Measurements from ENCODE around the gene RCBTB1. TPM values are rescaled to one million over a fixed set of nuclear protein-coding genes. Genes with fewer than 3 reads are reported as not detected.

The RCBTB1 gene
- total and polyA plus RNA-seq, 10 of the 15 experiments (the other 5 are each of a cell fraction or from before 2014, with no cell fraction given) = 5.1 to 13.5 (median 11.2) TPM

GRCh38 chr13:49616676-49617065 lies 31.3 kb upstream of the RCBTB1 start:
- H3K9ac ChIP-seq (ENCODE audit: control insufficient read depth, insufficient read depth, low read length) = no peak overlapping the region
- ATAC-seq (no peak), FAIRE-seq (no peak), DNase-seq (ENCODE audit: low read depth, low spot score) (no peak)
- H3K36me3 ChIP-seq (ENCODE audit: control insufficient read depth in 2 of 2, insufficient read depth in 2 of 2, low read length in 1 of 2) = no peaks in the 10 kb centered on the region
- TF ChIP-seq ZNF622 (IDR thresholded peaks at IDR 0.05) (no peak), STAT1 (conservative IDR thresholded peaks at IDR 0.05) (no peak), MAX (IDR thresholded peaks at IDR 0.05; ENCODE audit: low read depth, low read length) (no peak), JUNB (IDR thresholded peaks at IDR 0.05) (no peak), ETV6 (conservative IDR thresholded peaks at IDR 0.05 in 1 of 2, IDR thresholded peaks at IDR 0.05 in 1 of 2; ENCODE audit: borderline replicate concordance in 1 of 2, low read depth in 1 of 2) (no peak), HCFC1 (IDR thresholded peaks at IDR 0.05; ENCODE audit: low read length) (no peak), FOXK2 (IDR thresholded peaks at IDR 0.05) (no peak), GABPA (IDR thresholded peaks at IDR 0.05; ENCODE audit: low read depth) (no peak), SIN3A (IDR thresholded peaks at IDR 0.05; ENCODE audit: low read depth, low read length) (no peak)
- TF ChIP-seq, protein P1, sequence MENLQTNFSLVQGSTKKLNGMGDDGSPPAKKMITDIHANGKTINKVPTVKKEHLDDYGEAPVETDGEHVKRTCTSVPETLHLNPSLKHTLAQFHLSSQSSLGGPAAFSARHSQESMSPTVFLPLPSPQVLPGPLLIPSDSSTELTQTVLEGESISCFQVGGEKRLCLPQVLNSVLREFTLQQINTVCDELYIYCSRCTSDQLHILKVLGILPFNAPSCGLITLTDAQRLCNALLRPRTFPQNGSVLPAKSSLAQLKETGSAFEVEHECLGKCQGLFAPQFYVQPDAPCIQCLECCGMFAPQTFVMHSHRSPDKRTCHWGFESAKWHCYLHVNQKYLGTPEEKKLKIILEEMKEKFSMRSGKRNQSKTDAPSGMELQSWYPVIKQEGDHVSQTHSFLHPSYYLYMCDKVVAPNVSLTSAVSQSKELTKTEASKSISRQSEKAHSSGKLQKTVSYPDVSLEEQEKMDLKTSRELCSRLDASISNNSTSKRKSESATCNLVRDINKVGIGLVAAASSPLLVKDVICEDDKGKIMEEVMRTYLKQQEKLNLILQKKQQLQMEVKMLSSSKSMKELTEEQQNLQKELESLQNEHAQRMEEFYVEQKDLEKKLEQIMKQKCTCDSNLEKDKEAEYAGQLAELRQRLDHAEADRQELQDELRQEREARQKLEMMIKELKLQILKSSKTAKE (IDR thresholded peaks at IDR 0.05; ENCODE audit: low read depth, poor library complexity, severe bottlenecking) = no peak
- no peaks in the 10 kb centered on the region for H3K79me2 ChIP-seq (ENCODE audit: control insufficient read depth, insufficient read depth, low read length)
- H3K4me1 ChIP-seq (ENCODE audit: control insufficient read depth, insufficient read depth, low read length) = no peaks in the 10 kb centered on the region
- H3K4me2 ChIP-seq (ENCODE audit: control insufficient read depth, insufficient read depth) = no peak overlapping the region
- no peaks in the 10 kb centered on the region for H3K27me3 ChIP-seq (replicated peaks in 1 of 2; ENCODE audit: control insufficient read depth in 2 of 2, insufficient read depth in 2 of 2, low read length in 1 of 2)
- in situ Hi-C loops (cut with MboI) (no loop called here), intact Hi-C loops (cut with micrococcal nuclease; ENCODE audit: unreplicated experiment) (no loop called here)
- ChIA-PET POLR2A (interaction anchor here (0.6 kb wide), 1 partner anchor 1030 kb away, joined by 4 read pairs; no protein-coding TSS in a partner anchor), SMC1A (ENCODE audit: uncharacterized antibody, unreplicated experiment) (interaction anchor here (1.2 to 2.7 kb wide), 2 partner anchors 10 to 12 kb away, joined by 5 to 11 read pairs; partner anchors contain the start of gene ARL11), RAD21 (ENCODE audit: unreplicated experiment) (interaction anchor here (0.8 kb wide), 1 partner anchor 9 kb away, joined by 3 read pairs; no protein-coding TSS in a partner anchor), CTCF (interaction anchor here (1.3 to 1.4 kb wide), 2 partner anchors 9 to 315 kb away, joined by 4 read pairs; no protein-coding TSS in a partner anchor)
- WGBS (ENCODE audit: insufficient coverage, insufficient replicate concordance, low lambda C conversion rate, missing lambda C conversion rate) = 54% methylated on average over 3 of the region's 3 CpGs
- H2AFZ ChIP-seq (ENCODE audit: control insufficient read depth, low read depth, low read length) = no peak overlapping the region
- H3K27ac ChIP-seq (ENCODE audit: control insufficient read depth, insufficient read depth) = no peak overlapping the region
- BruUV-seq (replicated peaks) = no TSS peak
- no peaks in the 10 kb centered on the region for H3K9me3 ChIP-seq (replicated peaks; ENCODE audit: control insufficient read depth, insufficient read depth, low read length)
- H3K4me3 ChIP-seq = no peak overlapping the region
- no peaks in the 10 kb centered on the region for H4K20me1 ChIP-seq (ENCODE audit: control insufficient read depth, insufficient read depth)

Data from GM12878 (cell line).